Stomach (tissue), 9 donors: ENCODE data around the gene UBE2Q2. TPM values are rescaled to one million over a fixed set of nuclear protein-coding genes. Genes with fewer than 3 reads are reported as not detected.

Experiments used
- DNase-seq, 2 donors: peaks; one replicate each; pipeline versions ENCODE4 v3.0.0 to v3.0.0-alpha.2; 2013 to 2019
- H3K27ac ChIP-seq, 5 donors: fragments of 200-600 bp in 4 of 5; sonication (generic) in 4 of 5; one replicate each; pipeline ENCODE4 v1.5.1; 2013 to 2019; ENCODE audit warnings: mild to moderate bottlenecking in 1 of 5, moderate library complexity in 1 of 5
- H3K27me3 ChIP-seq, 3 donors: fragments of 200-600 bp; sonication (generic); one replicate each; pipeline ENCODE4 v1.5.1; 2017 to 2019; ENCODE audit warnings: mixed run types in 1 of 3
- H3K36me3 ChIP-seq, 4 donors: fragments of 200-600 bp; sonication (generic); 1 replicate in 3 of 4; 2 replicates in 1 of 4; pipeline ENCODE4 v1.5.1; 2016 to 2019
- H3K4me1 ChIP-seq, 4 donors: fragments of 200-600 bp; sonication (generic); one replicate each; pipeline ENCODE4 v1.5.1; 2016 to 2019
- H3K4me3 ChIP-seq, 4 donors: fragments of 200-600 bp; sonication (generic) in 3 of 4; one replicate each; pipeline ENCODE4 v1.5.1; 2016 to 2019; ENCODE audit warnings: mild to moderate bottlenecking in 1 of 4
- H3K9me3 ChIP-seq, 4 donors: fragments of 200-600 bp; sonication (generic); one replicate each; pipeline ENCODE4 v1.5.1; 2016 to 2019
- EP300 ChIP-seq: sonication (generic); formaldehyde crosslinking; IDR thresholded peaks from one replicate; pipeline ENCODE4 v1.6.1; 2017; ENCODE audit warnings: antibody characterized with exemption
- POLR2A ChIP-seq, 4 donors: fragments of 450-650 bp; IDR thresholded peaks; one replicate each; pipeline ENCODE4 v1.6.1; 2016; ENCODE audit warnings: antibody characterized with exemption in 4 of 4, control low read depth in 2 of 4, mild to moderate bottlenecking in 1 of 4, moderate library complexity in 1 of 4
- POLR2AphosphoS5 ChIP-seq, 3 donors: sonication (generic); formaldehyde crosslinking; IDR thresholded peaks; one replicate each; pipeline ENCODE4 v1.6.1; 2016; ENCODE audit warnings: antibody characterized with exemption in 3 of 3
- WGBS, 5 donors: extraction: QIAGEN DNeasy Blood & Tissue Kit in 3 of 5; methylation state at CpG; one replicate each; pipeline versions ENCODE4 v1.1.5 to v1.1.7; 2013 to 2018; 5-methylcytosine and 5-hydroxymethylcytosine counted together
- intact Hi-C: fragments of 100-400 bp; cut with DNase I; formaldehyde crosslinking; loops from one replicate; pipeline ENCODE4 v1.15.1; 2023; ENCODE audit warnings: low total_unique reads
- polyA plus RNA-seq, 3 donors: library from polyadenylated mRNA; stranded (reverse); fragments of 200-250 nt; gene quantifications; one replicate each; pipeline ENCODE4 v1.2.3, GENCODE V29; 2013
- total RNA-seq, 5 donors: library from RNA; depleted of rRNA; stranded (reverse); fragments of >200 nt; gene quantifications; one replicate each; pipeline versions ENCODE4 v1.1.0 to v1.2.3, GENCODE V29; 2014 to 2016
- TF ChIP-seq, protein P1 (sequence below), 7 experiments: fragments of 450-650 bp in 4 of 7; fragments of 200-600 bp in 3 of 7; sonication (generic) in 3 of 7; IDR thresholded peaks; one replicate each; pipeline ENCODE4 v1.5.1; 2016 to 2019; ENCODE audit warnings: antibody characterized with exemption in 7 of 7, control low read depth in 2 of 7, mild to moderate bottlenecking in 1 of 7
- donor health status: healthy with polysubstance abuse.
- donor health status: Bipolar disorder and iron deficiency.
- donor health status: healthy.

Gene UBE2Q2
- total and polyA plus RNA-seq, 8 donors, result 9.0 to 52.0 (median 33.8) TPM

GRCh38 chr15:75831806-75832102 is 11.5 kb upstream of the UBE2Q2 start:
- H3K4me3 ChIP-seq, result no peak overlapping the region
- H3K27me3 ChIP-seq, result no peaks in the 10 kb centered on the region
- no peak for DNase-seq
- no peaks in the 10 kb centered on the region for H3K36me3 ChIP-seq
- no peaks in the 10 kb centered on the region for H3K9me3 ChIP-seq
- WGBS, 5 donors, result 20 to 53% (median 35%) methylated on average over 1 of the region's 1 CpG
- intact Hi-C loops, result no loop called here
- peaks cover 0 to 4% (median 0%) of the 10 kb centered on the region in 4 donors for H3K4me1 ChIP-seq
- H3K27ac ChIP-seq, result no peak overlapping the region
- TF ChIP-seq, protein P1, sequence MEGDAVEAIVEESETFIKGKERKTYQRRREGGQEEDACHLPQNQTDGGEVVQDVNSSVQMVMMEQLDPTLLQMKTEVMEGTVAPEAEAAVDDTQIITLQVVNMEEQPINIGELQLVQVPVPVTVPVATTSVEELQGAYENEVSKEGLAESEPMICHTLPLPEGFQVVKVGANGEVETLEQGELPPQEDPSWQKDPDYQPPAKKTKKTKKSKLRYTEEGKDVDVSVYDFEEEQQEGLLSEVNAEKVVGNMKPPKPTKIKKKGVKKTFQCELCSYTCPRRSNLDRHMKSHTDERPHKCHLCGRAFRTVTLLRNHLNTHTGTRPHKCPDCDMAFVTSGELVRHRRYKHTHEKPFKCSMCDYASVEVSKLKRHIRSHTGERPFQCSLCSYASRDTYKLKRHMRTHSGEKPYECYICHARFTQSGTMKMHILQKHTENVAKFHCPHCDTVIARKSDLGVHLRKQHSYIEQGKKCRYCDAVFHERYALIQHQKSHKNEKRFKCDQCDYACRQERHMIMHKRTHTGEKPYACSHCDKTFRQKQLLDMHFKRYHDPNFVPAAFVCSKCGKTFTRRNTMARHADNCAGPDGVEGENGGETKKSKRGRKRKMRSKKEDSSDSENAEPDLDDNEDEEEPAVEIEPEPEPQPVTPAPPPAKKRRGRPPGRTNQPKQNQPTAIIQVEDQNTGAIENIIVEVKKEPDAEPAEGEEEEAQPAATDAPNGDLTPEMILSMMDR (IDR thresholded peaks at IDR 0.05), result no peak
- no peak for TF ChIP-seq POLR2A (IDR thresholded peaks at IDR 0.05)

GRCh38 chr15:75832114-75832513 is 11.1 kb upstream of the UBE2Q2 start:
- H3K4me1 ChIP-seq, result peaks cover 0 to 5% (median 0%) of the 10 kb centered on the region in 4 donors
- TF ChIP-seq POLR2A (IDR thresholded peaks at IDR 0.05) (no peak), EP300 (no peak), POLR2AphosphoS5 (IDR thresholded peaks at IDR 0.05) (no peak)
- TF ChIP-seq, protein P1 (IDR thresholded peaks at IDR 0.05), result no peak
- H3K27me3 ChIP-seq, result no peaks in the 10 kb centered on the region
- H3K4me3 ChIP-seq, result no peak overlapping the region
- intact Hi-C loops, result no loop called here
- 76 to 84% (median 80%) methylated on average over 3 of the region's 3 CpGs for whole genome bisulfite sequencing, 5 donors
- DNase-seq, result no peak
- H3K36me3 ChIP-seq, result no peaks in the 10 kb centered on the region
- no peak overlapping the region for H3K27ac ChIP-seq
- H3K9me3 ChIP-seq, result no peaks in the 10 kb centered on the region

DNA sequence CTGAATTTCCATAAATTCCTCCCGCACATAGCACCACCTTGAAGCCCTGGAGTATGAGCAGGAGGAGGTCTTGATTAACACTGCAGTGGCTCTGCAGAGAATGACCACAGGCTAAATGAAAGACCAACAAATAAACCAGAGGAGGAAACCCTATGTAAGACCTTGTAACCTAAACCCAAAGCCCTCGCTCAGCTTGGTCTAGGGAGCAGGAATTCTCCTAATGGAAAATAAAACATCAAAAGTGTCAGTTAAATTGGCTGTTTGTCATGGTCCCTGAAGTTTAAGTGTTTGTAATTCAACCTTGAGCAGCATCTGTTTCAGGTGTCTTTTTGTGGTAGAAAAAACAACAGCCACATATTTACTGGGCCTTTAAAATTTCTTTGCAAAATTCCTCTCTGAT is 9.2 kb upstream of the UBE2Q2 start:
- DNase-seq, result no peak
- H3K4me3 ChIP-seq, result no peak overlapping the region
- TF ChIP-seq POLR2AphosphoS5 (IDR thresholded peaks at IDR 0.05) (no peak), POLR2A (IDR thresholded peaks at IDR 0.05) (no peak), EP300 (no peak)
- TF ChIP-seq, protein P1 (IDR thresholded peaks at IDR 0.05), result no peak
- no peak overlapping the region for H3K27ac ChIP-seq
- H3K36me3 ChIP-seq, result no peaks in the 10 kb centered on the region
- no peaks in the 10 kb centered on the region for H3K9me3 ChIP-seq
- peaks cover 0 to 5% (median 0%) of the 10 kb centered on the region in 4 donors for H3K4me1 ChIP-seq
- WGBS, 5 donors, result 92 to 100% (median 96%) methylated on average over 2 of the region's 2 CpGs
- intact Hi-C loops, result no loop called here
- no peaks in the 10 kb centered on the region for H3K27me3 ChIP-seq

GRCh38 chr15:75835990-75836958 is 7.0 kb upstream of the UBE2Q2 start:
- no peak overlapping the region for H3K27ac ChIP-seq
- peaks cover 0 to 12% (median 4%) of the 10 kb centered on the region in 4 donors for H3K4me1 ChIP-seq
- TF ChIP-seq EP300 (no peak), POLR2AphosphoS5 (IDR thresholded peaks at IDR 0.05) (no peak), POLR2A (IDR thresholded peaks at IDR 0.05) (no peak)
- TF ChIP-seq, protein P1 (IDR thresholded peaks at IDR 0.05), result no peak
- WGBS, 5 donors, result 61 to 79% (median 74%) methylated on average over 2 of the region's 2 CpGs
- H3K36me3 ChIP-seq, result no peaks in the 10 kb centered on the region
- DNase-seq, result no peak
- intact Hi-C loops, result no loop called here
- H3K27me3 ChIP-seq, result no peaks in the 10 kb centered on the region
- H3K4me3 ChIP-seq, result no peak overlapping the region
- H3K9me3 ChIP-seq, result no peaks in the 10 kb centered on the region
